ENCODE results near the gene LGALS12.
"Not testable (repeated sequence)": the region's sequence is repeated elsewhere in the genome, so short reads cannot be mapped to it uniquely, and the experiment has no call there.

The LGALS12 gene

DNA sequence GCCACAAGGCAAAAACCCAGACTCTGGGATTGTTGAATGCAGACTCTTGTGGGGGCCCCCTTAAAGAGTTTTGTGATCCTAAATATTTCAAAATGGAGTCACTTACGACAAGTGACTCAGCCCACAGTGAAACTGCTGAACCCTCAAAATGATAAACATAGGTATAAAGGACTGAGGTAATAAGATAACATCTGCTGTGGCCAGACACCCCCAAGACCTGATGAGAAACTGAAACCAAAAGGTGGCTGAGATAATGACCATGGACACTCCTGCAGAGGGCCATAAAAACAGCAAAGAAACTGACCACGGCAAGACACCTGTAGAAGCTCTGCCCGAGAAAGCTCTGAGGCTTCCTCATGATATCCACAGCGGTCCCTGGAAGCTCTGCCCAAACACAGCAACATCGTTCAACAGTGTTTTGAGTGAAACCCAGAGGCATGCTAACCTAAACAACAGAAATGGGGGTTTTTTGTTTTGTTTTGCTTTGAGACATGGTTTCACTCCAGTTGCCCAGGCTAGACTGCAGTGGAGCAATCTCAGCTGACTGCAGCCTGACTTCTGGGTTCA lies 29.1 kb downstream of the LGALS12 start:
- DNase-seq: no peak

DNA sequence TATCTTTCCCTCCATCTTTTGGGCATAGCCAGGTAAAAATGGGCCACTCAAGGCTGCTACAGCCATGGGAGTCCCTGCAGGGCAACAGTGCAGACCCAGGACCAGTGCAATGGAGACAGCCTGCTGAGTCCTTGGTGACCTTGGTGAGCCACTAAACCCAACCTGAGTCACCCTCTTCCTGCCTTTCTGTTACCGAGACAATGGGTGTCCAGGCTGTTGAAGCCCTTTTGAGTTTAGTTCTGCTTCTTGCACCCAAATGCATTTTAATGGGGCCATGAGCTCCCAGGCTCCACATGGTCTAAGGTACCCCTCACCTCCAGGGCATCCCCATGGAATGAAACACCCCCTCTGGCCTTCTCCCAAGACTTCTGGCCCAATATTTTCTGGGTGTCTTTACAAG lies 29.9 kb downstream of the LGALS12 start:
- DNase-seq: no peak

DNA sequence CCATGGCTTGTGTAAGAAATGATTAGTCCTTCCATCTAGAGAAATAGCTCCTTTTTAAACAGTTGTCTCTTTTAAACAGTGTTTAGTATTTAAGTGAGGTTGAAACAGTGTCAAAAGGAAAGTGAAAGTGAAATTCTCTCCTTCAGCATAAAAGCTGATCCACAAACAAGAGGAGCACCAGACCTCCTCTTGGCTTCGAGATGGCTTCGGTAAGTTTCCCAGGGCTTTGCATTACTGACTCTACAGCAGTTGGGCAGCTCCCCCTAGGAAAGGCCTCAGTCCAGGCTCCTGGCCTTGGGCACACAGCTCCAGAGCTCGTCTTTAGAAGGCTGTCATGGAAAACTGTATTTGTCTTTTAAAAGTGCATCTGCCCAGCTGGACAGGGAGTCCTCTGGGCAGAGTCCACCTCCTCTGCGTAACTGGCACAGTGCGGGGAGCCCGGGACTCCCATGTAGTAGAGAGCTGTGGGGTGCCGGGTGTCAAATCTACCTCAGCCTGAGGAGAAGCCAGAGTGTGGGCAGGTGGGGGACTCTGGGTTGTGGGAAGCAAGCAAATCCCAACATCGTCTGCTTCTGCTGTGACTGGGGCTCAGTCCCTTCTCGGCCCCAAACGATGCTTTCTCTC lies 30.9 kb downstream of the LGALS12 start, which contains the start of gene PLAAT4:
TSS of gene PLAAT4 (plus strand) at position 140 of the 624 bp plus-strand sequence. CDS start at position 201, 61 bp downstream.
- peak; percentile 46 for DNase-seq

DNA sequence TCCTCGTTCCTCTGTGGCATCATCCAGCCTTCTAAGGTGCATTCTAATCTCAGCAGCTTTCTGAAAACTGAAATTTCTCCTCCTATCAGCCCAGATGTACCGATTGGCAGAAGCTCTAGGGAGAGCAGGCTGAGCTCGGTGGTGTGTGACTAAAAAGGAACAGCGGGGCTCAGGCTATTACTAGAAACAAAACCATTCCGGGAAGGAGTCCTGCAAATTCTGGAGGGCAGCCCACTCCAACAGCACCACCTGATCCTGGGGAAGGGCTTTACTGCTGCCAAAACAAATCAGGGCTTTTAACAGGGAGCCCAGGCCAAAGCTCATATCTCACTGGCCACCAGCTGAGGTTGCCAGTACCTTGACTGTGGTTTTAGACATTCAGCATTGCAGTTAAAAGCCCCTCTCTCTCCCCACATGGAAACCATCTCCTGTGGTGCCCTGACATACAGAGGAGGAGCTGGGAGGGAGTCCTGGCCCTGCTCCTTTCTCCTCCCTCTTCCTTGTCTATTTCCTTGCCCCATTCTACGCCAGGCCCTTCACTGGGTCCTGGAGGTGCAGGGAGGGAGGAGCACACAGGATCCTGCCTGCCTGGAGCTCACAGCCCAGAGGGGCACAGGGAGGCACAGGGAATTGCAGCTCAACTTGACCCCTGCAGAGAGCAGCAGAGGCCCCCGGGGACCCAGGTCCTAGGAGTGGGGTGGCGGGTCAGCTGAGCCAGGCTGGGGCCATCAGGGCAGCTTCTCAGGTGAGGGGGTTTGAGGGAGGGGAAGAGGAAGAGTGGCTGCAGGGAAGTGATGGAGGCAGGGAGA lies 31.6 kb downstream of the LGALS12 start:
- DNase-seq: no peak

DNA sequence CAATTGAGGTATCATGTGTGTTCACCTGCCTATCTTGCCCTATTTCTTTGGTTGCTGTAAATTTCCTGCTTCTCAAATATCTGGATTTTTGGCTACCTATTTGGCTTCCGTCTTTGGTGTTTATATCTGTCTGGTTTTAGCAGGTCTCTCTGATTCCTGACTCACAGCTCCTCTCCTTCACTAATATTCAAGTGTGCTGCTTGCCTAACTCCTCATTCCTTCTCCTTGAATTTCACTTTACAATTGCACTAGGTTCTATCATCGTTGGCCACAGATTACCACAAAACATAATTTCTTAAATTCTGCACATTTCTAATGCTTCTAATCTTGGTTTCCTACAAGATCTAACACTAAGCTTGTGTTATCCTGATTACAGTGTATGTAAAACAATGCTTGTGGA lies 36.6 kb downstream of the LGALS12 start:
- not testable (repeated sequence) for DNase-seq

DNA sequence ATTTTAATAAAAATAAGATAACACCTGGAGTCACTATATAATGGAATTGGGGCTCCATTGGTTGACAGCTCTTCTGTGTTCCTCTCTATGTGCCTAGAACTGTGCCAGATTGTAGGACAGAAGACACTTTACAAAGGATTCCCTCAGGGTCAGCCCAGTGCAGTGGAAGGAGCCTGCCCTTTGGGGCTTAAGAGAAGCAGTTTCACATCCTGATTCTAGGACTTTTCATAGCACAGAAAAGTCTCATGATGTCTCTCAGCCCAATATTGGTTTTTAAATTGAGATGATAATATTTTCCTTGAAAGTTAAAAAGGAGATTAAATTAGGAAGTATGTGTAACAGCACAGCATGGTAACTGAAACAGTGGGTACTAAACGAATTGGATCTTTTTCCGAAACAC lies 37.8 kb downstream of the LGALS12 start:
- DNase-seq: no peak

DNA sequence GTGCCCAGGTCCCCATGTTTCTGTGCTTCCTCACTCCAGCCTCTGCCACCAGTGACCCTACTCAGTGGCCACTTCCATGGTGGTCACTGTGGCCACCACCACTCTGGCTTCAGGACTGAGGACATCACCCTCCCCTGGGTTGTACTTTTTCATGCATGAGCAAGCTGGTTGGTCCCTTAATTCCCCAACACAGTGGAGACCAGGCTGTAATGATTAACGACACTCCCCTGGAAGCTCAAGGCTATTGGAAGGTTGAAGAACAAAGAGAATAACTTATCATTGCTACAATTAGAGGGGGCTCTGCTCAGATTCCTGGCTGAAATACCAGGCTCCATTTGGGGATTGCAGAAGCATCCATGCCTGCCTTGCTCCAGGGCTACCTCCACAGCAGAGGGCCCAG lies 41.2 kb downstream of the LGALS12 start:
- DNase-seq: no peak

DNA sequence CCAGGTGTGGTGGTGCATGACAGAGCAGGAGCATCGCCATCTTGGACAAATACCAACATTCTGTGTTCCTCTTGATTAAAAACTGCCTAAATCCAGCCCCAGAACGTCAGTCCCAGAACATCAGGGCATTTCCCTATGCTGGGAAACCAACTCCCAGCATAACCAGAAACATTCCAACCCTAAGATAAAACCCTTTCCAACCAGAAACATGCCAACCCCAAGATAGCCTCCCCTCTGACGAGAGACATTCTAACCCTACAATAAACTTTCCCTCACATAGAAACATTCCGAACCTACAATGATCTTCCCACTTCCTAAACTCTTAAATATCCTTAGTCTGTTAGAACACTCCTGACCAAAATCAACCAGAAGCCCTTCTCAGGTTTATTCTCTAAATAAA lies 42.3 kb downstream of the LGALS12 start:
- DNase-seq: no peak

DNA sequence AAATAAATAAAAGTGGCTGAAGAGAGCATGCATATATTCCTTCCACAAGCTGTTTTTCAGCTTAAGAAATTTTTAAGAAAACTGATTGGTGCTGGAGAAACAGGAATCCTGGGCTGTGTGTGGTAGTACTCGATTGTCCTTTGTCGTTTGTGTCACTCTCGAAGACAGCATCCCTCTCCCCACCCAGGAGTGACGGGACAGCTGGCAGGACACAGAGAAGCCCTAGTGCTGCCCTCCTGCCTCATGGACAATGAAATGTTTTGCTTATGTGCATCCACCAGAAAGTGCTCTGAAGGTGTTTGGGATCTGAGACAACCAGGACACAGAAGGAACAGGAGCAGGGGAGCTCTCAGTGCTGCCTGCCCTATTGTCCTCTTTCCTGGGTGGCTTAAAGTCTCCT lies 43.5 kb downstream of the LGALS12 start:
- DNase-seq: no peak

DNA sequence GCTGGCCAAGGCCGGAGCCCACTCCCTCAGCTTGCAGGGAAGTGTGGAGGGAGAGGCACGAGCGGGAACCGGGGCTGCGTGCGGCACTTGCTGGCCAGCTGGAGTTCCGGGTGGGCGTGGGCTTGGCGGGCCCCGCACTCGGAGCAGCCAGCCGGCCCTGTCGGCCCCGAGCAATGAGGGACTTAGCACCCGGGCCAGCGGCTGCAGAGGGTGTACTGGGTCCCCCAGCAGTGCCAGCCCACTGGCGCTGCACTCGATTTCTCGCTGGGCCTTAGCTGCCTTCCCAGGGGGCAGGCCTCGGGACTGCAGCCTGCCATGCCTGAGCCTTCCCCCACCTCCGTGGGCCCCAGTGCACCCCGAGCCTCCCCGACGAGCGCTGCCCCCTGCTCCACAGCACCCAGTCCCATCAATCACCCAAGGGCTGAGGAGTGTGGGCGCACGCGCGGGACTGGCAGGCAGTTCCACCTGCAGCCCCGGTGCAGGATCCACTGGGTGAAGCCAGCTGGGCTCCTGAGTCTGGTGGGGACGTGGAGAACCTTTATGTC lies 44.3 kb downstream of the LGALS12 start:
- DNase-seq: not testable (repeated sequence)

DNA sequence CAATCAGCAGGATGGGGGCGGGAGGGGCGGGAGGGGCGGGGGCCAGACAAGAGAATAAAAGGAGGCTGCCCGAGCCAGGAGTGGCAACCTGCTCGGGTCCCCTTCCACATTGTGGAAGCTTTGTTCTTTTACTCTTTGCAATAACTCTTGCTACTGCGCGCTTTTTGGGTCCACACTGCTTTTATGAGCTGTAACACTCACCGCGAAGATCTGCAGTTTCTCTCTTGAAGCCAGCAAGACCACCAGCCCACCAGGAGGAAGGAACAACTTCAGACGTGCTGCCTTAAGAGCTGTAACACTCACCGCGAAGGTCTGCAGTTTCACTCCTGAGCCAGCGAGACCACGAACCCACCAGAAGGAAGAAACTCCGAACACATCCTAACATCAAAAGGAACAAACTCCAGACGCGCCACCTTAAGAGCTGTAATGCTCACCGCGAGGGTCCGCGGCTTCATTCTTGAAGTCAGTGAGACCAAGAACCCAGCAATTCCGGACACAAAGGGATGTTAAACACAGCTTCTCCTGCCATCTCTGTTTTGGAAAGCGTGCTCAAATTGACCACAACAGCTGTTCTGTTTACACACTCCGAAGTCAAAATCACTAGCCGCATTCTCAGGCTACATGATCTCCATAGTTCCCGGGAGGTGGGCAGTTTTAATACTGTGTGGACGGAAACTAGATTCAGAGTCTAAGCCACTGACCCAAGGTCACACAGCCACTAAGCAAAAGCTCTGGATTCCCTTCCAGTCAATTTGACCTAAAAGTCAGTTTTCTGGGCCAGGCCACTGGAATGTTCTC lies 45.4 kb downstream of the LGALS12 start:
- DNase-seq: no peak

DNA sequence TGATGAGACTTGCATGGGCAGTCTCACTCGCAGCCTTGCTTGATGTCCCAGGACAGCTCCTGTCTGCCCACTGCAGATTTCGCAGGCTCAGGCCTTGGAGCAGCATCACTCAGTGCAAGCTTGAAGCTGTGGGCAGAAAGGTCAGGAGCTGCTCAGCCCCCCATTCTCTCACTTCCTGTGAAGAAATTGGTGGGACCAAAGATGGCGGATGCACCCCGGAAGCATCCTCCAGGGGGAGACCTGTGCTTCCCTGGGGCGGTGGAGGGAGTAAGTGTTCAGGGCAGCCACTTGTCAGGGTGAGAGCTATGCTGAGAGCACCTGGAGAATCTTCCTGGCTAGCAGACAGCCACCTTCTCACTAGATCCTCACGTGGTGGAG lies 46.0 kb downstream of the LGALS12 start:
- no peak for DNase-seq

DNA sequence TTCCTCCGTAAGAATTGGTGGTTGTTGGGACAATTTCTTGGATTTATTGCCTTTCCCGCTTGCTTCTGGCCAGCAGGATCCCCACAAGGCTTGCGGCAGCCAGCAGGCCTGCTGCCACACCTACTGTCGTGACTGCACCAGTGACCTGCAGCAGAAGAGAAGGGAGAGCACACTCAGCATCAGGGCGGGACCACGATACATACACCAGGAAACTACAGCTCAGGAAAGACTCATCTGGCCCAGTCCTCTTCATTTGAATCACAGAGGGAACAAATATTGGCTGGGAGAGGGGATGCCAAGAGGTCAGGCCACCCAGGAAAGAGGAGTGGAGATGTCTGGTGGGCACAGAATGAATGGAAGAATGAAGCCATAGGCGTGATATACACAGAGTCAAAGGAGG lies 47.0 kb downstream of the LGALS12 start:
- DNase-seq: no peak

DNA sequence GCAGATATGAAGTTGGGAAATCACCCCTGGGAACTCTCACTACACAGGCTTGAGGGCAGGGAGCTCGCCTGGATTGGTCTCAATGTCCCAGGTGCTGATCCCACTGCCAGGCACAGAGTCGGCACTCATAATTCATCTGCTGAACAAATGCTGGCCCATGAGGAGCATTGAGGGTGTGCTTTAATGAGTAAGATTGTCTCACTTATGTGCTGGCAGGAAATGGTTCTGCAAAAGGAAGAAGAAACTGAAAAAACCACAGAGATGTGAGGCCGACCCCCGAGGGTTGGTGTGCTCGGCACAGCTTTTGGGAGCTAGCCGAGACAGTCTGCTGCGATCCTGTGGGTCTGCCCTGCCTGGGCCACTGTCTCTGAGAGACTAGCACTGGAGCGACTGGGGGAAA lies 47.9 kb downstream of the LGALS12 start:
- DNase-seq: peak; percentile 42

DNA sequence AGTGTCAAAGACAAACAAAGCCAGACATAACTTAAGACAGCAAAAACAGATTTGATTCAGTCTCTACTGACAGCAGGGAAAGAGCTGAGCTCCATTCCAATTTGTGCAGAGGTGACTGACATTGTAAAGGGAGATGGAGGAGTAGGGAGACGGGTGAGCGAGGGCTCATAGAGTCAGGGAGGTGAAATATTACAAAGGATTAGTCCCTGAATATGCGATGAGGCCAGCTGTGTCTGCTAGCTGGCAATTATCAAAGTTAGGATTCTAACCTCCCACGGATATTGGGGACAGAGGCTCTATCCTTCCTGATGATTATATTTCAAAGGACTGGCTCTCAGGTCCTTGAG lies 49.0 kb downstream of the LGALS12 start:
- DNase-seq: no peak

DNA sequence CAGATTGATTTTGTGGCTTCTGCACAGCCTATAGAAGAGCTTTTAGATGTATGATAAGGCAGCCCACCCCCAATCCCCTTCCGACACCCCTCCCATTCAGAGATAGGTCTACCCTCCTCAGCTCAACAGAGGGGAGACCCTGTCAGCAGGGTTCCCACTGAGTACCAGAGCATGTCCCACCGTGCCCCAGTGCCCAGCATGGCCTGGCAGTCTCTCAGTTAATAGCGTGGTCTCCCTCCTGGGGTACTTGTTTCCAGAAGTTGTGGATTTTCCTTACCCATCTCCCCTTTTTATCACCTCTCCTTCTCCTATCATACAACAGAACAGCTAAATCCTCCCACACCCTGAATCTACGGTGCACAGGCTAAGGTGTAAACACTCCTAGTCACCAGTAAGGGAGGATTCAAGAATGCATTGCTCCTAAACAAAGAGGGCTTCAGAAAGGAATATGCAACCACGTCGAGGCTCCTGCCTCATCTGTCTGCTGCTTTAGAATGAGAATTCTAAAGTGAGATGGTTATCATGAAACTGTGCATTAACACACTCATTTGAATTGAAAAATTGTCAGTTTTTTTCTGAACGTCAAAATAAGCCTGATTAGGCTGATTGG lies 50.6 kb downstream of the LGALS12 start:
- no peak for DNase-seq

DNA sequence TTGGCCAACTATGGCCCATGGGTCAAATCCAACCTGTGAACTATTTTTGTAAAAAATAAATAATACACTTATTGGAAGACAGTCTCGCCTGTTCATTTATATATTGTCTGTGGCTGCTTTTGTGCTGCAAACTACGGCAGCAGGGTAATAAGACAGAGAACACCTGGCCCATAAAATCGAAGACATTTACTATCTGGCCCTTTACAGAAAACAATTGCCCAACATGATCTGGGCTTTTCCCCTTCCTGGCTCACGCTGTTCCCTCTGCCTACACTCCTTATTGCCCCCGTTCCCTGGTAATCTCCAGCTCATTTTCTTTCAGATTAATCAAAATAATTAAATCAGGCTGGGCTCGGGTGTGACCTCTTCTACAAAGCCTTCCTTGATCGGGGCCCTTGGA lies 51.7 kb downstream of the LGALS12 start:
- no peak for DNase-seq

DNA sequence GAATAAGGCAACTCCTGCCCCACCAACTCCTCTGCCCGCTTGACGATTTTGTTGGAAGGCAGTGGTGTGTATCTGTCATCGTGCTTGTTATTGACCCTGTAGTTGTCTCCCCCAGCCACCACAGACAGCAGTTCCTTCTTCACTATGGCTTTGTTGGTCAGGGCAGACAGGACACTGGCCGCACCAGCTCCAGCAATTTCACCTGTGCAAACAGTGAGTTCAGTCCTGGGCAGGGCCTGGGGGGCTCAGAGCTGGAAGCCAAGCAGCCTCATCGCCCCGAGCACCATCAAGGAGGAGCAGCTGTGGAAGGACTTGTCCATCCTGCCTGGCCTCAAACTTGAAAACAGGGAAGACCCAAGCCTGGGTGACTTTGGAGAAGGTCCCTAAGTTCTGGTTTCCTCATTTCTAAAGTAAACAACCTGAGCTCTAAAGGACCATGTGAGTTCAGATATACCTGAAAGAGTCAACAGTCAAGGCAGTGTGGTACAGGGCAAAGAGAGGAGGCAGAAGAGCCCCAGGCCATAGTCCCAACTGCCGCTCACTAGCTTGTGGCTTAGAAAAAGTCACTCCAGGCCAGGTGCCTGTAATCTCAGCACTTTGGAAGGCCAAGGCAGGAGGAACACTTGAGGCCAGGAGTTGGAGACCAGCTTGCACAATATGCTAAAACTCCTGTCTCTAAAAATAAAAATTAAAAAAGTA lies 52.7 kb downstream of the LGALS12 start:
- no peak for DNase-seq

DNA sequence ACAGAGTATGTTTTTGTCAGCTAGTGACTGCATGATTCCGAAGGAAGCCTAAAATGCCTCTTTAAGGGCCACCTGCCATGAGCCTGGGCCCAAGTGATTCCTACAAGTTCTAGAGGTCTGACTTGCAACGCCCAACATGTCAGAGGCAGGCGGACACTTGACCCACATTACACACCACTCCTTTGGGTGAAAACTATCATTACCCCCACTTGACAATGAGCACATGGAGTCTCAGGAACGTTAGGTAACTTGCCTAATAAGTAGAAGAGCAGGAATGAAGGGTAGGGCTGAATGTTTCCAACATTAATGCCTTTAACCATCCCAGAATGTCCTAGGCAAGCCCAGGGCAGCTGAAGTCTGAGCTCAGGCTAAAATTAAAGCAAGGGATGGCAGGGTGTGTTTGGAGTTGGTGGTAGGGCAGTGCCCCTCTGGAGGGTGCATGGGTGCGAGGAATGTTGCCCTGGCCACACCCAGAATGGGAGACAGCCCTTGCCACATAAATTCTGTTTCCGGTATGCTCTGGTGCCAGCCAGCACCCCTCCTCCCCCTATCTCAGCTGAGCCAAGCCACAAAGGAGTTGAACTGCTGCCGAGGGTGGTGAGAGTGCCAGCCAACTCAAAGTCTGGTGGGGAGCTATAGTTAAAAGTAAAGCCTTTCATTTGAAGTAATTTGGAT lies 54.8 kb downstream of the LGALS12 start:
- peak; percentile 79 for DNase-seq

DNA sequence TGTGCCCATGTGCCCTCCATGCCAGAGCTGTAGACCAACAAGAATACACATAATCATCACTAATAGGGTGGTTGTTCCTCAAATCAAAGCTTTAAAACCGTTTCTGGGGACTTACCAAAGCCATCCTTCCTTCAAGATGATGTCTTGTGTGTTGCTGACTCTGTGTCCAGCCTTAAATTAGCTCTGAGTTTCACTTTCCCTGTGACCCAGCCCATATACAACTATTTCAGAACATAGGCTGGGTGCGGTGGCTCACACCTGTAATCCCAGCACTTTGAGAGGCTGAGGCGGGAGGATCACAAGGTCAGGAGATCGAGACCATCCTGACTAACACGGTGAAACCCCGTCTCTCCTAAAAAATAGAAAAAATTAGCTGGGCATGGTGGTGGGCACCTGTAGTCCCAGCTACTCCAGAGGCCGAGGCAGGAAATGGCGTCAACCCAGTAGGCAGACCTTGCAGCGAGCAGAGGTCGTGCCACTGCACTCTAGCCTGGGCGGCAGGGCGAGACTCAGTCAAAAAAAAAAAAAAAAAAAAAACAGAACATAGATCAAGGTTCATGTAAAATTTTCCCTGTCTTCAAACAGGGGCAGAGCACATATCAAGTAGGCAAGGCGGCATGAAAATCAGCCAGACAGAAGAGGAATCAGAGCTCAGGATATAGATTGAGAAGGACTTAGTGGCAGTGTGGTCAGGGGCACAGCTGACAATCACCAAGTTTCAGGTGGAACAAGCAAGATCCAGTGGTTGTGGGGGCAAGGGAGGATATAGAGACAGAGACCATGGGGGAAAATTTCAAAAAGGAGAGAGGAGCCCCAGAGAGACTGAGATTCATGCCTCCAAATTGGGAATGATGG lies 57.5 kb downstream of the LGALS12 start, which contains the start of gene PLAAT2:
TSS of gene PLAAT2 (minus strand) at position 179 of the 855 bp plus-strand sequence. CDS start at position 124, 55 bp downstream.
- no peak for DNase-seq

Data from hematopoietic multipotent progenitor cell treated with erythropoietin and hydrocortisone succinate and interleukin-3 and kit ligand, for 6 days (in vitro differentiated cells).